GOT3 (cell line): ENCODE data around the gene ADAMTSL1.

Experiments used
- DNase-seq: peaks from one replicate; lab custom pipeline; 2025; ENCODE audit warnings: mixed read lengths; lab: John Stamatoyannopoulos, UW

ADAMTSL1 gene

GRCh38 chr9:18501949-18502348 lies 28.0 kb downstream of the ADAMTSL1 start:
- no peak for DNase-seq

DNA sequence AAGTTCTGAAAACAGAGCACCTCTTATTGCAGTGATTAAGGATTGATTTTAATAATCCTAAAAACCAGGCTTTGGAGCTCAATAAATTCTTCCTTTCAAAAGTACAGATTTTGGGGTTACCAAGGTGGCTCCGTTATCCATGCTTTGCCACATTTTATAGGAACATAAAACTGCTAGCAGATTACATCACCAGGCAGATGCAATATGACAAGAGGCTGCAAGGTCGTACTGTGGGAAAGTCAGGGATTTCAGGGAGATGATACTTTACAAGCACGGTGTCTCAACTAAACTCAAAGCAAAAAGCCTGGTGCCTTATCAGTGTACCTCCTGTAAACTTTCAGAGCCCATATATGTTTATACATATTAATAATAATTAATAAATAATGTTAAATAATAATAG lies 28.6 kb downstream of the ADAMTSL1 start:
- DNase-seq, result no peak

DNA sequence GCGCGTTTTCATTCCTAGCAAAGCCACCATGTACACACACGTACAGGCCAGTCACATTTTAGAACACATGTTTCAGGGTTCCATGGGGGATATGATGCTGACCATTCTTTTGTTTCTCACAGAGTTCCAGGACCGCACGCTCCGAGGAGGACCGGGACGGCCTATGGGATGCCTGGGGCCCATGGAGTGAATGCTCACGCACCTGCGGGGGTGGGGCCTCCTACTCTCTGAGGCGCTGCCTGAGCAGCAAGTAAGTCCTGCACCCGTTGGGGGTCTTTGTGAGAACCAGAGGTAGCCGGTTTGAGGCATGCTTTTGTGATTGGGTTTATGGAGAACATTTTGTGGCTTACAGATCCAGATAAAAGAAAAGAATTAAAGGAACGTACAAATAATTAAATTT lies 30.8 kb downstream of the ADAMTSL1 start:
- DNase-seq, result no peak

DNA sequence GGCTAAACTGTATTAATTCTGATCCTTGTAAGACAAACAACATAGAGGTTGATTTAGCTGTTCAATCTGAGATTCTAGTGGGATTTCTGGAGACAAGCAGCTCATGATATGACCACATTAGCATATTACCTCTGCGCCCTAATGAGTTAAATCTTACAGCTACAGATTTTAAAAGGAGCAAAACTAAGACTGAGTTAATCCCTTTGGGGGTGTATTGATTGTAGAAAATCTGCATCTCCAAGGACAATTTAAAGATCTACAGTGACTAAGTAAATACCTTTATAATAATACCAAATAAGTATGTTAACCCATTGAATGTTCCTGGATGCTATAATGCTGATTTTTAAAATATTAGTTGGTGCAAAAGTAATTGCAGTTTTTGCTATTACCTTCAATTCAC lies 33.2 kb downstream of the ADAMTSL1 start:
- no peak for DNase-seq

DNA sequence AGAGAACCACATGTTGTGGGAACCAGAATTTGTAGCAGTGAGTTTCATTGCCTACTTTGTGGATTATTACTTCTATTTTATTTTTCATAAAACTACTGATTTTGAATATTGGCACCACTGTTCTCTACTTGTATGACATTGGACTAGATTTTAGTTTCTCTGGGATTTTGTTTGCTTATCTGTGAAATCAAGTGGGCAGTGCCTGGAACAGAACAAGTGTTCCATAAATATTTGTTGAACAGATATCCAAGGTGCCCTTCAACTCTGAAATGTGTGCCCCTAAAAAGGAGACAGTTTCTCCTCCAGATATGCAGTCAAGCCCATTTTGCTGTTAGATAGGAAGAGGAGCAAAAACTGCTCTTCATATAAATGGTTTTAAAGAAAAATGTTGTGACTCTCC lies 42.6 kb downstream of the ADAMTSL1 start:
- no peak for DNase-seq

DNA sequence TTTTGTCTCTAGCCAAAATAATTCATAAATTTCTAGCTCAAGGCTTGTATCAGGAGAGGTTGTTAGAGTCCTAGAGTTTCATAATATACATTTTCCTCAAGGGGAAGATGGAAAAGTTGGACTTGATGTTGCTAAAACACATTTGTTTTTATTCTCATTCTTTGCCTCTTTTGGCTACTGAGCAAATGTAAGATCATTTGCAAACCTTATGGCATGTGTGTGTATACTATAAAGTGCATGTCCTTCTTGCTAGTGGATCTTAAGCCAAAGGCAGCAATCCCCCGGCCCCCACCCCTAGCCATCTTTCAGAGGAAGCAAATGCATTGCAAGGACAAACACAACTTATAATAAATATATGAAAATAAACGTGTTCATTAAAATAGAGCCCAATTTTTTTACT lies 43.0 kb downstream of the ADAMTSL1 start:
- no peak for DNase-seq

DNA sequence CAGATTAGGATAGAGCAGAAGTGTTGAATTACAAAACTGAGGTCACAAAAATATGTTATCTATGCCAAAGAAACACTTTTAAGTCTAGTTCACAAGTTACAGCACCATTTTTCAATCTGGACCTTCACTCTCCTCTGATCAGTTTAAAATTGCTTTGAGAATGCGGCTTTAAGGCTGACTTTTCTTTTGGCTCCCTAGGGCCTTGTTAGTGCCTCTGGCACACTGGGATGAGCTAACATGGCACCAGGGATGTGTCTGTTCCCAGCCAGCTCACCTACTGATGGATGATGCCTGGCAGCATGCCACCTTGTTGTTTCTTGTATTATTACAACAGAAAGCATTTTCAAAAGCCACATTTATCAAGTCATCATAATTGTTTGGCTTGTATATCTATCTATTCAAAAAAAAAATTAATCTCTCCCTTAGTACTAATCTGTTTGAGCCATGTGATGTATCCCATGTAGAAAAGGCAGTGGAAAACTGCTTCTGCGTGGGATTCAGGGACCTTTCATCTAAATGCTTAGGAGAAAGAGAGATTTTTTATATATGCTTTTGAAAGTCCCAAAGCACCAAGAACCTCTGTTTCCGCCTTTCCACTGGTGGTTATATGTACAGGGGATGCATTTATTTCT lies 46.6 kb downstream of the ADAMTSL1 start:
- DNase-seq, result no peak

- no peak for DNase-seq
Measured at GRCh38 chr9:18526685-18527084, 52.7 kb downstream of the ADAMTSL1 start.

DNA sequence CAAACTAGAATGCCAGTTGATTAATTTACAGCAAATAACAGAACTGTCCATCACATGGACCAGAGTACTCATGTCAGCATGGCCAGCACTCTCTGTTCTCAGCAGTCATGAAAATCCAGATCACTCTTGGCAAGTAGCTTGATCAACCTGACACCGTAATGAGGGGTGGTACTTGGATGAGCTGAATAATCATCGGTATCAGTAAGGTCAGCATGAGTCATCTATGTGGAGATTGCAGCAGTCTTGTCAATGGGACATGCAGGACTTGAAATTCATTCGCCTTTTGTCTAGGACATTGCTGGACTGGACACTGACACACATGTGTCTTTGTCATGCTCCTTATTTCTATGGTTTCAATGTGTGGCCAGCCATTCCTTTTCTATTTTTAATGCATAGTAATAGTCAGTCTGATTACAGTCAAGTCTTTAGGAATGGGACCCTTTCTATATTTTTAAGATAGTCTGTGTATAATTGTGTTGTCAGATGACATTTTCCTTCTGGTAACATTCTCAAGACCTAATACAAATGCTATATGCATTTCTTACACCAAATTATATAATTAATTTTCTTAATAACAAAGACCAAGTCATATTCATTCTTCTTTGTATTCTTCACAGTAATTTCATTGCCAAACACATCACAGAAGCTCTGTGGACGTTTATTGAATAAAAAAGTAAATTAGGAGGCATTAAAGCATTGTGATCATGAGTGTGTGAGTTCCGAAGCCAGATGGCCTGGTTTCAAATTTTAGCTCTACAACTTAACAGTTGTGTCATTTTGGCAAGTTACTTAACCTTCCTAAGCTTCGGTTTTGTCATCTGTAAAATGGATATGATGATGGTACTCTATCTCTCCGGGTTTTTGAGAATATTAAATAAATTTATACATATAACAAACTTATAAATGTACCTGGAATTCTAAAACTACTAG lies 57.4 kb downstream of the ADAMTSL1 start:
- no peak for DNase-seq

DNA sequence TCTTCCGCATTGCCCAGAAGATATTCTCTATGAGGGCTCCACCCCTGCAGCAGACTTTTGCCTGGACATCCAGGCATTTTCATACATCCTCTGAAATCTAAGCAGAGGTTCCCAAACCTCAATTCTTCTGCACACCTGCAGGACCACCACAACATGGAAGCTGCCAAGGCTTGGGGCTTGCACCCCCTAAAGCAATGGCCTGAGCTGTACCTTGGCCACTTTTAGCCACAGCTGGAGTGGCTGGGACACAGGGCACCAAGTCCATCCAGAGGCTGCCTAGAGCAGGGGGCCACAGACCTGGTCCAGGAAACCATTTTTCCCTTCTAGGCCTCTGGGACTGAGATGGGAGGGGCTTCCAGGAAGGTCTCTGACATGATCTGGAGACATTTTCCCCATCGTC lies 60.7 kb downstream of the ADAMTSL1 start:
- no peak for DNase-seq

DNA sequence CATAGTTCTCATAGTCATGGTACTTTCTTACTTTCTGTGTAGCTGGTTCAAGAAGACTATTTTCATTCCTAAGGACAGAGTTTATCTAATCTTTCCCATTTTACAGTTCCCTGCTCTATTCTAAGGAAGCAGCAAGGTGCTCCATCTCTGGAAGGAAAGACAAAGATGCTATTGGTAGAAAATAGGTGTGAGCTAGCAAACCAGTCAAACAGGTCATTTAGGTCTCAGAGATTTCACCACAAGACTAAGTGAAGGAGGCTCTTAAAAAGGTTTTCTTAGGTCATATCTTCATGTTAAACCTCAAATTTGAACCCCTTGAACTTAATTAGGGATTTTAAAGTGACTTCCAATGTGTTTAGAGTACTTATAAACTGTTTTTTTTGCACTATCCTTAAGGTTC lies 62.6 kb downstream of the ADAMTSL1 start:
- DNase-seq, result no peak

DNA sequence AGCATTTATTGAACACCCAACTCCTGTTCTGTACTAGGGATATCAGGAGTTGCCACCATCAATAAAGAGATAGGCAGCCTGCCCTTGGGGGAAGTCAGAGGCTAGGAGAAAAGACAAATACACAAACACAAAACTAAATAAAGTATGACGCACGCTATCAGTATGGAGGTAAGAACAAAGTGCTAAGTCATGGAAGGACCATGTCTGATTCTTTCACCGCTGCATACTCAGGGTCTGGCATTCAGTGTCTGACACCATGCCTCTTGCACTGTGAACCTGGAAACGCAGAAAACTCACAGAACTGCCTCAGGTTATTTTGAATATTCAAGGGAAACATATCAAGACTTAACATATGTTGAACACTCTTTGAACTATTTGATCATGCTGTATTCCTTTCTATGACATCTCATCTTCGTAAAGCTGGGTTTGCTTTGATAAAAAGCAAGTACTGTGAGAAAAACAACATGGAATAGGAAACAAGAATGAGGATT lies 65.3 kb downstream of the ADAMTSL1 start:
- DNase-seq, result no peak

GRCh38 chr9:18542837-18543405 lies 69.0 kb downstream of the ADAMTSL1 start:
- DNase-seq, result no peak

DNA sequence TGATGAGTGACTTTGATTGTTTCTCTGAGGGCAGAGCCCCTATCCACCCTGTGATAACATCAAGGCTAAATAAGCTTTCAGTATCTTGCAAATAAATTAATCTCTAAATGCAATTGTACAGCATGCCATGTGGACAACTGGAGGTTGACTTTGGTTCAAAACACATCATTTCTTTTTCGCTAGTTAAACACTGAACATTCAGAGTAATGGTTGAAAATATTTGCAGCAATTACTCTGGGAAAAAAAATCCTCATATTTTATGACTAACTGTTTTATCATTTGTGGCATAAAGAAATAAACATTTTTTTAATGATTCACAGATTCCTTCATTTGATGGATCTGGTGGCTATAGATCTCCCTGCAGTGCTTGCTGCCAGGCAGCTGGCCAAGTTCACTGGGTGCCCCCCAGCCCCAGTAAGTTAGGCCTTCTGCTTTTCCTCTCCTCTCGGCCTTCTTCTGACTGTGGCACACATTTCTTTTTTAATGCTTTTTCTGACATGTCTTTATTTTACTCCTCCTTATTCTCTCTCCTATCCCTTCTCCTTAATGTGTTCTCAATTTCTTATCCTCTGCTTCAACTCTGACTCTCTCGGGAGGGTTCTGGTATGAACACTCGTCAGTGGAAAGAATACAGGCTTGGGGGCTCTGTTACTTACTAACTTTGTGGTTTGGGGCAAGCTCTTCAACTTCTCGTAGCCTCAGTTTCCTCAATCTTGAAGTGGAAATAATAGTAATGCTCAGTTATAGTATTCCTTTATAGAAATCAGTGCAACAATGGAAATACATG lies 69.6 kb downstream of the ADAMTSL1 start:
- no peak for DNase-seq

DNA sequence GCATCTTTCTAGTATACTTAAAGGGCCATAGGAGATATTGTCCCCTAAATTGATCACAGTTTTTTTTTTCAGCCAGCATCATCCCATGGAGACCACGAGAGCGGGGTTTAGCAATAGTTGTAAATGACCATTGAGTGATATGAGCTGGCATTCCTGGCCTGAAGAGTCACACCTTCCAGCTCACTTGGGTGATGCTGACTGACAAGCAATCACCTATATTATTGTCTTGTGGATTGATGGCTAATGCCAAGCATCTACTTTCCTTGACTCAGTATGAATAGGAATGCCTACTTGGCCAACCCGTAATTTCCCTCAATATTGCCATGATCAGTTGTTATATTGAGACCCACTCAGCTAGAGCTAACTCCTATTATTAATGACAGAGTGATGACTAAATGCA lies 70.5 kb downstream of the ADAMTSL1 start:
- DNase-seq, result no peak

DNA sequence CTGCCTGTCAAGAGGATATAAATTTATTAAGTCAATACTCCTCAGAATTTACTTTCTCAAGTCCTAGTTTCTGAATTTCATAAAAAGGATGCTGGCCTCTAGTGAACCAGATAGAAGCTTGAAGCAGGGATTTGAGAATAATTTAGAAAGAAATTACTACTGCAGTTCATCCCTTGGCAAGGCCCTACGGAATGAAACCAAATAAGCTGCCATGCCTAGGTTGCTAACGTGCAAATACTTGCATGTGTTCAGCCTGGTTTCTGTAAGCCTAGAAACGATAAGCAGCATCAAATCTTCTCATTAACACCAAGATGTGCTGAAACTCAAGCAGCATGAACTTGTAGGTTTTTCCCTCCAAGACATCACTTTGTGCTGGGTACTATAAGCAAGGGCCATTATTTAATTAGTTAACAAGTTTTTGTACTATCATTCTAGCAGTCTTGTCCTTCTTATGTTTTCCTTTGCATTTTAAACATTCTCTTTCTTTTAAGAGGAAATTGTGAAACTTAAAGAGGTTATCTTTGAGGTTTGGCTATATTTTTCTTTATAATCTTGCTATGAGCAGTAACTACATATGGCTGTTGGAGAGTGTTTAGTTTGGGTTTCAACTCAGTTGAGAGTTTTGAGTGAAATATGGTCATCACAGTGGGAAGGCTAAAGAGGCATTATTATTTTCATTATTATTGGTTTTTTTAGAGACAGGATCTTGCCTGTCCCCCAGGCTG lies 71.8 kb downstream of the ADAMTSL1 start:
- no peak for DNase-seq

DNA sequence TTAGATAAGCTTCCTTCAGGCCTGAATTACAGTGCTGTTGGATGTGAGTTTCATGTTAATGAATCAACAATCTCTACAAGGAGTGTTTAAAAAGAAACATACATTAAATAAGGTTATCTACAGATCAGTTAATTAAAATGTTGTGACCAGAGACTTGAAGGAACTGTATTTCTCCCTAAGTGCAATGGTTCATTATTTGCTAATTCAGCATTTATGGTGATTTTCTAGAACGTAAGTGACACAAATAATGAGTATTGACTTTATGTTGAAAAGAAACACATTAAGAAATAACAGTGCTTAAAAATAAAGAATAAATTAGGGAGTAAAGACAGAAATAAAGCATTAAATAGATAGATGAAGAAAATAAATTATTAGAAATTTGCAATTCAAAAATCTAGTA lies 74.5 kb downstream of the ADAMTSL1 start:
- DNase-seq, result no peak

DNA sequence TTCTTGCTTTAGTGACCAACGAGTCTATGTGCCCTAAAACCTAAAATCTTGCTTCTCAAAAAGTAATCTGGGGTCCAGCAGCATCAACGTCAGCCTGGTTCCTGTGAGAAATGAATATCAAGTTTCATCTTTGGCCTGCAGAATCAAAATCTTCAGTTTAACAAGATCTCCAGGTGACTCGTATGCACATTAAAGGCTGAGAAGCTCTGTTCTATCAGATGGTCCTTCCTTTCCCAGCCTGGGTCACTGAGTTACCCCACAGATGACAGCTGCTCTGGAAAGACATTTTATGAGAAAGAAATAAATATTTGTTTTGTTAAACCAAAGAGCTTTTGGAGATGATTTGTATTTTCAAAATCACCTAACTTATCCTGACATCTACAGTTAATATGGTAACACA lies 75.8 kb downstream of the ADAMTSL1 start:
- DNase-seq, result no peak

GRCh38 chr9:18550286-18550685 lies 76.3 kb downstream of the ADAMTSL1 start:
- DNase-seq, result no peak

DNA sequence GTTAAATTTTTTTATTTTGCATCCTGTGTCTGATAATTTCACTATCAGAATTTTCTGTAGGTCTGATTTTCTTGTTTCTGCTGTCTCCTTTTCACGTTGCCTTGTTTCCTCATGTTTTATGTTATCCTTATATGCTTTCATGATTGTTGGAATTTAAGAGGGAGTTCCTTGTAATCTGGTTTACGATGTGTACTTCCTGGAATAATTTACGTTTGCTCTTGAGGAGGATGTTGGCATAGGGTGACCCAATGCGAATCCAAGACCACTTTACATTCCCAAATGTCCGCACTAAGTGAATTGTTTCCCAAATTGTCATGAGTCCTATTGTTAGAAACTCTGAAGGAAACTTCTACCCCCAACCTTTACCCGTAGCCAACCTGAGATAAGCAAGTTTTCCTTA lies 80.3 kb downstream of the ADAMTSL1 start:
- DNase-seq, result no peak

DNA sequence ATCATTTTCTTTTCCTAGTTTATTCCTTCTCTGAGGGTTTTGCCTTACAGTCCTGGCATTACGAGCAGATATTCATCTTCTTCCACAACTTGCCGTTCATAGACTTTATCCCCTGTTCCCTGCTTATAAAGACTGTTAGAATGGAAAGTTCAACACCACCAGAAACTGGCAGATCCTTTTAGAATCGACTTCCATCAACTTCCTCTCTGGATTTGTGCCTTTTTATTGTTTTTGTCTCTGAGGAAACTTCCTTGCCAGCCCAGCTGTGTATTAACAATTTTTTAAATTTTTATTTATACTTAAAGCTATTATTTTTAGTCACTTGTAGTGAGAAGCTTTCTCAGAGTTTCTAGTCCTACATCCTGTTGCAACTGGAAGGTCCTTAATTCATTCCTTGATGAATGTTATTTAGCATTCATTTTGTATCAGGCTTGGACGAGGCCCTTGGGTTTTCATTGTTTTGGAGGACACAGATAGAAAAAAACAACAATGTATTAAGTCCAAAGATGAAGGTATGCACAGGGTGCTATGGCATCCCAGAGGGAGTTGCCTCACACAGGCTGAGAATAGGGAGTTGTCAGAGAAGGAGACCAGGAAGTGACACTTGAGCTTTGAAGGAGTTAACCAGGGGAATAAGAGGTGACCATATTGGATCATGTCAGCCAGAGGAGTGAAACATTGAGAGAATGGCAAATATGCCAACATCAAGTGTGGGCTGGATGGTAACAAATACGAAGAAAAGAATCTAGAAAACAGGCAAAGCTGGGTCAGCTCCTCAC lies 81.3 kb downstream of the ADAMTSL1 start:
- no peak for DNase-seq
